ENCODE data around the gene MSANTD2.

- TF ChIP-seq CXXC5 (CRISPR knock-in tag; IDR thresholded peaks at IDR 0.05) (no peak), FOXA1 (IDR thresholded peaks at IDR 0.05; ENCODE audit: borderline replicate concordance) (no peak), CTCF (IDR thresholded peaks at IDR 0.05 in 2 of 3, conservative IDR thresholded peaks at IDR 0.05 in 1 of 3; ENCODE audit: insufficient read depth in 2 of 3, low read depth in 1 of 3, low read length in 3 of 3) (no peak), ZBTB33 (CRISPR knock-in tag; IDR thresholded peaks at IDR 0.05) (no peak), BRCA1 (IDR thresholded peaks at IDR 0.05) (no peak), BRCA1 (CRISPR knock-in tag; IDR thresholded peaks at IDR 0.05) (no peak), ZBTB7A (IDR thresholded peaks at IDR 0.05; ENCODE audit: borderline replicate concordance, control insufficient read depth, low read depth, low read length) (no peak), ZNF609 (CRISPR knock-in tag; IDR thresholded peaks at IDR 0.05; ENCODE audit: borderline replicate concordance) (no peak), ETS2 (tag; IDR thresholded peaks at IDR 0.05; ENCODE audit: borderline replicate concordance, poor library complexity, severe bottlenecking) (no peak)
Measured at GRCh38 chr11:124727474-124727873, 72.7 kb downstream of the MSANTD2 start.
